ENCODE measurements around the gene KRTAP26-1. TPM values are rescaled to one million over a fixed set of nuclear protein-coding genes. Genes with fewer than 3 reads are reported as not detected.

The KRTAP26-1 gene
- total RNA-seq (2014; rRNA removed; shearing (Covaris generic)): not detected in 2 replicates
- polyA plus RNA-seq (2014; cell fraction: nucleus; rRNA removed): not detected in 2 replicates

GRCh38 chr21:30320215-30320614 lies at the start of gene KRTAP26-1:
Gene KRTAP26-1 (minus strand): TSS chr21:30320315. CDS start chr21:30320035, 280 bp downstream.
- DNase-seq (ENCODE audit: extremely low read depth, low read depth): no peak

- DNase-seq (ENCODE audit: extremely low read depth, low read depth): no peak
Measured at GRCh38 chr21:30355906-30356305, 35.8 kb upstream of the KRTAP26-1 start.

- no peak for DNase-seq (ENCODE audit: extremely low read depth, low read depth)
Measured at GRCh38 chr21:30354308-30355005, 34.3 kb upstream of the KRTAP26-1 start.

- DNase-seq (ENCODE audit: extremely low read depth, low read depth): no peak
Measured at GRCh38 chr21:30351534-30351933, 31.4 kb upstream of the KRTAP26-1 start.

GRCh38 chr21:30349572-30349971 lies 29.5 kb upstream of the KRTAP26-1 start:
- DNase-seq (ENCODE audit: extremely low read depth, low read depth): no peak

- no peak for DNase-seq (ENCODE audit: extremely low read depth, low read depth)
Measured at GRCh38 chr21:30348506-30348905, 28.4 kb upstream of the KRTAP26-1 start, which contains the start of gene KRTAP23-1. Gene KRTAP23-1 (minus strand): TSS chr21:30348606. CDS start chr21:30348606, 0 bp downstream.

- DNase-seq (ENCODE audit: extremely low read depth, low read depth): no peak
Measured at GRCh38 chr21:30345014-30345413, 24.9 kb upstream of the KRTAP26-1 start.

GRCh38 chr21:30340714-30341573 lies 20.8 kb upstream of the KRTAP26-1 start:
- peak; percentile 32 for DNase-seq (ENCODE audit: extremely low read depth, low read depth)

GRCh38 chr21:30338717-30339116 lies 18.6 kb upstream of the KRTAP26-1 start:
- no peak for DNase-seq (ENCODE audit: extremely low read depth, low read depth)

- DNase-seq (ENCODE audit: extremely low read depth, low read depth): no peak
Measured at GRCh38 chr21:30337772-30338171, 17.7 kb upstream of the KRTAP26-1 start.

GRCh38 chr21:30337276-30337744 lies 17.2 kb upstream of the KRTAP26-1 start, which contains the start of gene KRTAP27-1:
Gene KRTAP27-1 (minus strand): TSS chr21:30337694. CDS start chr21:30337668, 26 bp downstream.
- DNase-seq (ENCODE audit: extremely low read depth, low read depth): no peak

- no peak for DNase-seq (ENCODE audit: extremely low read depth, low read depth)
Measured at GRCh38 chr21:30336596-30336995, 16.5 kb upstream of the KRTAP26-1 start.

- no peak for DNase-seq (ENCODE audit: extremely low read depth, low read depth)
Measured at GRCh38 chr21:30333736-30334135, 13.6 kb upstream of the KRTAP26-1 start.

GRCh38 chr21:30332681-30333080 lies 12.6 kb upstream of the KRTAP26-1 start:
- no peak for DNase-seq (ENCODE audit: extremely low read depth, low read depth)

GRCh38 chr21:30329203-30329875 lies 9.2 kb upstream of the KRTAP26-1 start:
- no peak for DNase-seq (ENCODE audit: extremely low read depth, low read depth)

GRCh38 chr21:30326390-30326789 lies 6.3 kb upstream of the KRTAP26-1 start:
- DNase-seq (ENCODE audit: extremely low read depth, low read depth): no peak

- no peak for DNase-seq (ENCODE audit: extremely low read depth, low read depth)
Measured at GRCh38 chr21:30315701-30316100, 4.4 kb downstream of the KRTAP26-1 start.

GRCh38 chr21:30306884-30307283 lies 13.2 kb downstream of the KRTAP26-1 start:
- no peak for DNase-seq (ENCODE audit: extremely low read depth, low read depth)

GRCh38 chr21:30305136-30305535 lies 15.0 kb downstream of the KRTAP26-1 start:
- no peak for DNase-seq (ENCODE audit: extremely low read depth, low read depth)

- DNase-seq (ENCODE audit: extremely low read depth, low read depth): no peak
Measured at GRCh38 chr21:30289215-30289614, 30.9 kb downstream of the KRTAP26-1 start, which contains the start of gene KRTAP25-1. Gene KRTAP25-1 (minus strand): TSS chr21:30289514. CDS start chr21:30289490, 24 bp downstream.

GRCh38 chr21:30282850-30283249 lies 37.3 kb downstream of the KRTAP26-1 start, which contains the start of gene KRTAP24-1:
Gene KRTAP24-1 (minus strand): TSS chr21:30282950. CDS start chr21:30282932, 18 bp downstream.
- no peak for DNase-seq (ENCODE audit: extremely low read depth, low read depth)

All from NCI-H460 (cell line).